Astrocyte (in vitro differentiated cells and primary cell): ENCODE data around the gene UACA. TPM values are rescaled to one million over a fixed set of nuclear protein-coding genes. Genes with fewer than 3 reads are reported as not detected.

Experiments used
- DNase-seq: peaks from one replicate; pipeline ENCODE4 v3.0.0-alpha.2; 2010; ENCODE audit warnings: low read depth
- FAIRE-seq: peaks from 2 replicates; lab custom pipeline; 2011; peaks lifted over from hg19 to GRCh38; lab: Jason Lieb, UNC
- H2AFZ ChIP-seq: 2 replicates; pipeline ENCODE4 v1.6.0; 2012; ENCODE audit warnings: low read depth, low read length, inconsistent platforms
- H3K27ac ChIP-seq: 2 replicates; pipeline ENCODE4 v1.5.1; 2011; ENCODE audit warnings: low read depth, low read length, inconsistent platforms
- H3K27me3 ChIP-seq: 2 replicates; pipeline ENCODE4 v1.6.0; 2011; ENCODE audit warnings: low read length, inconsistent platforms; ENCODE audit not compliant: insufficient read depth
- H3K36me3 ChIP-seq: 2 replicates; pipeline ENCODE4 v1.5.1; 2011; ENCODE audit warnings: low read length, inconsistent platforms; ENCODE audit not compliant: insufficient read depth
- H3K4me1 ChIP-seq: 2 replicates; pipeline ENCODE4 v1.5.1; 2011; ENCODE audit warnings: low read length, inconsistent platforms; ENCODE audit not compliant: insufficient read depth
- H3K4me2 ChIP-seq: 2 replicates; pipeline ENCODE4 v1.6.0; 2012; ENCODE audit warnings: low read length, inconsistent platforms
- H3K4me3 ChIP-seq: 2 replicates; pipeline ENCODE4 v1.5.1; 2011; ENCODE audit warnings: low read depth, mild to moderate bottlenecking, low read length, inconsistent platforms; ENCODE audit not compliant: insufficient read depth
- H3K79me2 ChIP-seq: 2 replicates; pipeline ENCODE4 v1.6.0; 2012; ENCODE audit warnings: mild to moderate bottlenecking, low read length, inconsistent platforms; ENCODE audit not compliant: insufficient read depth
- H3K9ac ChIP-seq: 2 replicates; pipeline ENCODE4 v1.6.0; 2012; ENCODE audit warnings: mild to moderate bottlenecking, low read length, inconsistent platforms
- H3K9me3 ChIP-seq: 2 replicates; pipeline ENCODE4 v1.5.1; 2012; ENCODE audit warnings: low read depth, mild to moderate bottlenecking, low read length, inconsistent platforms; ENCODE audit not compliant: insufficient read depth
- H4K20me1 ChIP-seq: 2 replicates; pipeline ENCODE4 v1.6.0; 2012; ENCODE audit warnings: low read length, inconsistent platforms; ENCODE audit not compliant: insufficient read depth
- H3K27ac Mint-ChIP-seq: one replicate; pipeline ENCODE4 v1.8.0; 2021; ENCODE audit warnings: mild to moderate bottlenecking, mixed read lengths; ENCODE audit not compliant: unreplicated experiment
- H3K27me3 Mint-ChIP-seq: one replicate; pipeline ENCODE4 v1.8.0; 2021; ENCODE audit warnings: low read depth, mixed read lengths; ENCODE audit not compliant: unreplicated experiment
- H3K36me3 Mint-ChIP-seq: one replicate; pipeline ENCODE4 v1.8.0; 2021; ENCODE audit warnings: low read depth, mixed read lengths; ENCODE audit not compliant: unreplicated experiment
- H3K4me1 Mint-ChIP-seq: one replicate; pipeline ENCODE4 v1.8.0; 2021; ENCODE audit warnings: low read depth, mixed read lengths; ENCODE audit not compliant: unreplicated experiment
- H3K4me3 Mint-ChIP-seq: one replicate; pipeline ENCODE4 v1.8.0; 2021; ENCODE audit warnings: mild to moderate bottlenecking, moderate library complexity, mixed read lengths; ENCODE audit not compliant: unreplicated experiment
- H3K9me3 Mint-ChIP-seq: one replicate; pipeline ENCODE4 v1.8.0; 2021; ENCODE audit warnings: mild to moderate bottlenecking, mixed read lengths; ENCODE audit not compliant: unreplicated experiment
- CTCF ChIP-seq: IDR thresholded peaks from 2 replicates; pipeline ENCODE4 v1.5.1; 2011; ENCODE audit warnings: low read depth, mild to moderate bottlenecking, inconsistent platforms, low read length, moderate library complexity; ENCODE audit not compliant: insufficient read depth
- EZH2 ChIP-seq: IDR thresholded peaks from 2 replicates; pipeline ENCODE4 v1.6.1; 2012; ENCODE audit warnings: mild to moderate bottlenecking, low read length, inconsistent platforms; ENCODE audit not compliant: insufficient read depth
- total RNA-seq: library from RNA; stranded (reverse); gene quantifications from 2 replicates; pipeline ENCODE4 v1.2.1, GENCODE V29; 2021

Gene UACA
- total RNA-seq, 1 donor from 2014 or later, result 168 TPM

DNA sequence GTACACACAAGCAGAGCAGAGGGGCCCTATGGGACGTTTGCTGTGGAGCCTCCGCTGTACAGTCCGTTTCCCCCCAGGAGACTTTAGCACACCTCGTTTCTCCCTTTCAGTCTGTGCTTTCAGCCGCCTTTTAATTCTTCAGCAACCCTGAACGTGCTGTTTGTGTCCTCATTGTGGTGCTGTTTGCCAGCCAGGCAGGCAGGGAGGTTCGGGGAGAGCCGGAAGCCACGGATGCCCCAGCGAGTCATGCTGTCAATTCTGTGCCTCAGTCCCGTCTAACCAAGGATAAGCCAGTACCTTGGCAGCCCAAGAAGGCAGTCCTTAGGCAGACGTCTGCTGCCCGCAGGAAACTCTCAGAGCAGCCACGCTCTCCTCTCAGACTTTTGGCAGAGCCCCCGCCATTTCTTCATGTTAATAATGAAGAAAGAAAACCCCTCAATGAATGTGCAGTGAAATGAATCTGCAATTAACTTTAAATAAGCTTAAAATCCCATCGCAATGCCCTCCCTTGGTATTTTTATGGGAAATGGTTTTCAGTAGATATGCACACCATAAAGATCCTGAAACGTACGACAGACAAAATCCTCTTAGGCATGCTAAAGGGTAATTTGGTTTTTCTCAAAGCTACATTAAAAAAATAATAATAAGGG, 158.6 kb downstream of the UACA start:
- peaks cover 5% of the 10 kb centered on the region for H3K27me3 ChIP-seq
- peaks cover 3% of the 10 kb centered on the region for H3K9me3 Mint-ChIP-seq
- H3K4me1 Mint-ChIP-seq, result peaks cover 35% of the 10 kb centered on the region
- peak overlapping the region; percentile 78 for H3K27ac Mint-ChIP-seq
- no peaks in the 10 kb centered on the region for H3K36me3 ChIP-seq
- H3K9me3 ChIP-seq, result no peaks in the 10 kb centered on the region
- peak overlapping the region; percentile 56 for H3K4me2 ChIP-seq
- TF ChIP-seq CTCF (no peak), EZH2 (no peak)
- H3K36me3 Mint-ChIP-seq, result no peaks in the 10 kb centered on the region
- no peaks in the 10 kb centered on the region for H3K79me2 ChIP-seq
- H3K4me1 ChIP-seq, result peaks cover 27% of the 10 kb centered on the region
- H3K4me3 Mint-ChIP-seq, result no peak overlapping the region
- peak overlapping the region; percentile 1 for H3K9ac ChIP-seq
- no peak overlapping the region for H3K27ac ChIP-seq
- H4K20me1 ChIP-seq, result no peaks in the 10 kb centered on the region
- H2AFZ ChIP-seq, result peak overlapping the region; percentile 54
- FAIRE-seq, result no peak
- no peak overlapping the region for H3K4me3 ChIP-seq
- no peak for DNase-seq
- H3K27me3 Mint-ChIP-seq, result no peaks in the 10 kb centered on the region

Other genes with a start within 250 kb of the UACA start
- gene LARP6, start 90.6 kb upstream of the UACA start, total RNA-seq, result 61.5 and 75.2 TPM in 2 replicates
- 1.6 TPM in 2 replicates for gene THAP10, start 128.9 kb upstream of the UACA start, total RNA-seq
- gene LRRC49, start 129.3 kb upstream of the UACA start, total RNA-seq, result 4.7 and 6.8 TPM in 2 replicates